GM20431 (cell line): ENCODE results near the gene ZNF146.
"Not testable (repeated sequence)": the region's sequence is repeated elsewhere in the genome, so short reads cannot be mapped to it uniquely, and the experiment has no call there.

Experiments
- in situ Hi-C: fragments of 300-500 bp; cut with MseI, MboI; formaldehyde crosslinking; loops from one replicate; pipeline ENCODE4 v1.15.0; 2020; ENCODE audit warnings: low sequenced_read_pairs; ENCODE audit not compliant: unreplicated experiment

The ZNF146 gene

GRCh38 chr19:36225219-36225892 is 10.4 kb downstream of the ZNF146 start:
- in situ Hi-C loops = no loop called here

- in situ Hi-C loops = not testable (repeated sequence)
Measured at GRCh38 chr19:36233626-36234025, 18.7 kb downstream of the ZNF146 start.

- in situ Hi-C loops = no loop called here
Measured at GRCh38 chr19:36236304-36236945, 21.5 kb downstream of the ZNF146 start.

- in situ Hi-C loops = no loop called here
Measured at GRCh38 chr19:36236946-36237310, 22.0 kb downstream of the ZNF146 start.

- in situ Hi-C loops = no loop called here
Measured at GRCh38 chr19:36244066-36244465, 29.2 kb downstream of the ZNF146 start.

GRCh38 chr19:36245210-36246005 is 30.5 kb downstream of the ZNF146 start:
- in situ Hi-C loops = no loop called here

- in situ Hi-C loops = no loop called here
Measured at GRCh38 chr19:36246006-36246481, 31.1 kb downstream of the ZNF146 start.

GRCh38 chr19:36252047-36252446 is 37.1 kb downstream of the ZNF146 start:
- in situ Hi-C loops = no loop called here

- in situ Hi-C loops = no loop called here
Measured at GRCh38 chr19:36254848-36255247, 39.9 kb downstream of the ZNF146 start.

GRCh38 chr19:36255316-36255715 is 40.4 kb downstream of the ZNF146 start:
- in situ Hi-C loops = no loop called here

GRCh38 chr19:36256064-36256463 is 41.2 kb downstream of the ZNF146 start:
- in situ Hi-C loops = no loop called here

- in situ Hi-C loops = no loop called here
Measured at GRCh38 chr19:36256853-36257519, 42.1 kb downstream of the ZNF146 start.

- in situ Hi-C loops = no loop called here
Measured at GRCh38 chr19:36257520-36257876, 42.6 kb downstream of the ZNF146 start.

GRCh38 chr19:36258028-36258875 is 43.3 kb downstream of the ZNF146 start:
- in situ Hi-C loops = no loop called here

GRCh38 chr19:36259211-36259610 is 44.3 kb downstream of the ZNF146 start:
- in situ Hi-C loops = no loop called here

- in situ Hi-C loops = no loop called here
Measured at GRCh38 chr19:36265064-36265463, 50.2 kb downstream of the ZNF146 start.

GRCh38 chr19:36265856-36266374 is 51.0 kb downstream of the ZNF146 start:
- in situ Hi-C loops = no loop called here

- in situ Hi-C loops = no loop called here
Measured at GRCh38 chr19:36266375-36266961, 51.6 kb downstream of the ZNF146 start.
